H1 (cell line): ENCODE measurements around the gene KNOP1. TPM values are rescaled to one million over a fixed set of nuclear protein-coding genes. Genes with fewer than 3 reads are reported as not detected.

Experiments used
- CHD7 ChIP-seq: fragments of 300-600 bp; sonication (generic); IDR thresholded peaks from 2 replicates; pipeline ENCODE4 v1.7.1; 2012; ENCODE audit warnings: low read length, moderate library complexity, mild to moderate bottlenecking, inconsistent platforms; ENCODE audit not compliant: insufficient replicate concordance
- EGR1 ChIP-seq: IDR thresholded peaks from 2 replicates; pipeline ENCODE4 v1.6.1; 2011; ENCODE audit warnings: low read depth, low read length, borderline replicate concordance
- EP300 ChIP-seq, 2 experiments: IDR thresholded peaks; 1 replicate in 1 of 2; 2 replicates in 1 of 2; pipeline ENCODE4 v1.6.1; 2011 to 2012; ENCODE audit warnings: low read depth in 2 of 2, low read length in 2 of 2, mild to moderate bottlenecking in 2 of 2, borderline replicate concordance in 1 of 2, inconsistent platforms in 1 of 2, moderate library complexity in 1 of 2
- GABPA ChIP-seq: IDR thresholded peaks from 2 replicates; pipeline ENCODE4 v1.6.1; 2011; ENCODE audit warnings: mild to moderate bottlenecking, low read length, moderate library complexity, borderline replicate concordance; ENCODE audit not compliant: insufficient read depth
- KDM1A ChIP-seq: fragments of 200-600, 300-600 bp; sonication (generic); IDR thresholded peaks from 2 replicates; pipeline ENCODE4 v1.7.1; 2016; ENCODE audit warnings: mild to moderate bottlenecking, low read length, borderline replicate concordance
- MAFK ChIP-seq: IDR thresholded peaks from 2 replicates; pipeline ENCODE4 v1.6.1; 2012; ENCODE audit warnings: low read depth, mild to moderate bottlenecking, improper control_type of control experiment, low read length
- polyA plus RNA-seq, 7 experiments: library from polyadenylated mRNA; depleted of rRNA in 3 of 7; stranded (reverse) in 5 of 7; unstranded in 2 of 7; fragments of >200 nt in 5 of 7; fragments of 200-250 nt in 2 of 7; gene quantifications; 1 replicate in 5 of 7; 2 replicates in 1 of 7; 4 replicates in 1 of 7; pipeline versions ENCODE4 v1.2.1 to v1.2.3, GENCODE V29; 2011 to 2013; ENCODE audit warnings: missing spikeins in 2 of 7, mixed read lengths in 2 of 7
- total RNA-seq: library from RNA; stranded (reverse); fragmentation: NEBNext Ultra II Directional; extraction: Animal tissue kit (Norgen Biotek cat#: 25700); gene quantifications from 2 replicates; pipeline ENCODE4 v1.2.1, GENCODE V29; 2021

The KNOP1 gene
- total and polyA plus RNA-seq, 2 of the 8 experiments (the other 6 are each of a cell fraction or from before 2014, with no cell fraction given), result 21.6 to 87.9 TPM

GRCh38 chr16:19711643-19712042 is 6.4 kb downstream of the KNOP1 start (continued):
- TF ChIP-seq CHD7, result no peak
- no peak for TF ChIP-seq GABPA
- TF ChIP-seq KDM1A, result no peak
- no peak for TF ChIP-seq EP300 (IDR thresholded peaks at IDR 0.05; ENCODE audit: borderline replicate concordance in 1 of 2, low read depth in 2 of 2, low read length in 2 of 2)
- TF ChIP-seq MAFK, result no peak
- no peak for TF ChIP-seq EGR1
